Smooth muscle cell of the umbilical artery (primary cell): ENCODE measurements around the gene FAM174B. TPM values are rescaled to one million over a fixed set of nuclear protein-coding genes. Genes with fewer than 3 reads are reported as not detected.

Source experiments
- total RNA-seq: library from RNA; depleted of rRNA; stranded (reverse); fragments of >200 nt; gene quantifications from 2 replicates; pipeline ENCODE4 v1.2.3, GENCODE V29; 2014

The FAM174B gene
- 2.4 TPM in 1 of 2 replicates, not detected in the other for total RNA-seq

GRCh38 chr15:92655178-92655995 is at the start of gene FAM174B:
FAM174B (minus strand) TSS chr15:92655775.

Other genes with a start within 250 kb of the FAM174B start
- 72.5 and 92.7 TPM in 2 replicates for gene CHD2, start 244.5 kb upstream of the FAM174B start, total RNA-seq